ENCODE measurements around the gene SIN3B.

DNA sequence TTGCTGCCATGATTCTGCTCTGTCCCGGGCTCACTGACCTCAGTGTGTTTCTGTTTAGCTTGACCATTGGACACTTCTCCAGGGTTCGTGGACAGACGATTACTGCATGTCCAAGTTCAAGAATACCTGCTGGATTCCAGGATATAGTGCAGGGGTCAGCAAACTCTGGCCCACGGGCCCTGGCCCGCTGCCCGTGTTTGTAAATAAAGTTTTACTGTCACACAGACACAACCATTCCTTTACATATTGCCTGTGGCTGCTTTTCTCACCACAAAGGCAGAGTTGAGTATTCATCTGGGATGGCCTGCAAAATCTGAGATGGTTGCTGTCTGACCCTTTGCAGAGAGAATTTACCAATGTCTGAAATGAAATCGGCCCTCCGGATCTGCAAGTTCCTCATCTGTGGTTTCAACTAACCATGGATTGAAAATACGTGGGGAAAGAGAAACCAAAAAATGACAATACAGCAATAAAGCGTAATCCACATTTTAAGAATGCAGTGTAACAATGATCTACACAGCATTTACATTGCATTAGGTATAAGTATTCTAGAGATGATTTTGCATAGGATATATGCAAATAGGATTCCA, 33.7 kb downstream of the SIN3B start:
- TF ChIP-seq, protein P1, sequence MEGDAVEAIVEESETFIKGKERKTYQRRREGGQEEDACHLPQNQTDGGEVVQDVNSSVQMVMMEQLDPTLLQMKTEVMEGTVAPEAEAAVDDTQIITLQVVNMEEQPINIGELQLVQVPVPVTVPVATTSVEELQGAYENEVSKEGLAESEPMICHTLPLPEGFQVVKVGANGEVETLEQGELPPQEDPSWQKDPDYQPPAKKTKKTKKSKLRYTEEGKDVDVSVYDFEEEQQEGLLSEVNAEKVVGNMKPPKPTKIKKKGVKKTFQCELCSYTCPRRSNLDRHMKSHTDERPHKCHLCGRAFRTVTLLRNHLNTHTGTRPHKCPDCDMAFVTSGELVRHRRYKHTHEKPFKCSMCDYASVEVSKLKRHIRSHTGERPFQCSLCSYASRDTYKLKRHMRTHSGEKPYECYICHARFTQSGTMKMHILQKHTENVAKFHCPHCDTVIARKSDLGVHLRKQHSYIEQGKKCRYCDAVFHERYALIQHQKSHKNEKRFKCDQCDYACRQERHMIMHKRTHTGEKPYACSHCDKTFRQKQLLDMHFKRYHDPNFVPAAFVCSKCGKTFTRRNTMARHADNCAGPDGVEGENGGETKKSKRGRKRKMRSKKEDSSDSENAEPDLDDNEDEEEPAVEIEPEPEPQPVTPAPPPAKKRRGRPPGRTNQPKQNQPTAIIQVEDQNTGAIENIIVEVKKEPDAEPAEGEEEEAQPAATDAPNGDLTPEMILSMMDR (IDR thresholded peaks at IDR 0.05): no peak
- TF ChIP-seq POLR2A (IDR thresholded peaks at IDR 0.05): no peak
